Measurements from ENCODE around the gene PSME1.

DNA sequence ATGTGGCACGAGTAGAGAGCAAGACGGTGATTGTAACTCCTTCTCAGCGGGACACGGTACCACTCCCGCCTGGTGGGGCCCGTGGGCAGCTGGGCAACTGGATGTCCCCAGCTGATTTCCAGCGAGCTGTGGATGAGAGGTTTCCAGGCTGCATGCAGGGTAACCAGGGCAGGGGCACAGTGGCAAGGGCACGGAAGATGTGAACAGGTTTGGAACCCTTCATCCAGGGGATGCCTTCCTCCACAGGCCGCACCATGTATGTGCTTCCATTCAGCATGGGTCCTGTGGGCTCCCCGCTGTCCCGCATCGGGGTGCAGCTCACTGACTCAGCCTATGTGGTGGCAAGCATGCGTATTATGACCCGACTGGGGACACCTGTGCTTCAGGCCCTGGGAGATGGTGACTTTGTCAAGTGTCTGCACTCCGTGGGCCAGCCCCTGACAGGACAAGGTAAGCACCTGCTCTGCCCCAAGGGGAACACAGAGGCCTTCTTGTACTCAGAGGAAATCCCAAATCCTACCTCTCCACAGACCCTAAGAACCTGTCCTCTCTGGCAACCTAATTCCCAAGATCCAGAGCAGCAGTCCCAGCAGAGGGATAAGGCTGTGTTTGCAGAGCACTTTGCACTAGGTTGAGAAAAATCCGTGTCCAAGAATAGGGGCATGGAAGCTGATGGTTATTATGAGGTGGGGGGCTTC lies 37.6 kb upstream of the PSME1 start:
- no peak for TF ChIP-seq HOMEZ (CRISPR knock-in tag; IDR thresholded peaks at IDR 0.05; ENCODE audit: low read depth)
- TF ChIP-seq, protein P1, sequence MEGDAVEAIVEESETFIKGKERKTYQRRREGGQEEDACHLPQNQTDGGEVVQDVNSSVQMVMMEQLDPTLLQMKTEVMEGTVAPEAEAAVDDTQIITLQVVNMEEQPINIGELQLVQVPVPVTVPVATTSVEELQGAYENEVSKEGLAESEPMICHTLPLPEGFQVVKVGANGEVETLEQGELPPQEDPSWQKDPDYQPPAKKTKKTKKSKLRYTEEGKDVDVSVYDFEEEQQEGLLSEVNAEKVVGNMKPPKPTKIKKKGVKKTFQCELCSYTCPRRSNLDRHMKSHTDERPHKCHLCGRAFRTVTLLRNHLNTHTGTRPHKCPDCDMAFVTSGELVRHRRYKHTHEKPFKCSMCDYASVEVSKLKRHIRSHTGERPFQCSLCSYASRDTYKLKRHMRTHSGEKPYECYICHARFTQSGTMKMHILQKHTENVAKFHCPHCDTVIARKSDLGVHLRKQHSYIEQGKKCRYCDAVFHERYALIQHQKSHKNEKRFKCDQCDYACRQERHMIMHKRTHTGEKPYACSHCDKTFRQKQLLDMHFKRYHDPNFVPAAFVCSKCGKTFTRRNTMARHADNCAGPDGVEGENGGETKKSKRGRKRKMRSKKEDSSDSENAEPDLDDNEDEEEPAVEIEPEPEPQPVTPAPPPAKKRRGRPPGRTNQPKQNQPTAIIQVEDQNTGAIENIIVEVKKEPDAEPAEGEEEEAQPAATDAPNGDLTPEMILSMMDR (CRISPR knock-in tag; IDR thresholded peaks at IDR 0.05), result no peak
- no peak for TF ChIP-seq U2AF2 (IDR thresholded peaks at IDR 0.05; ENCODE audit: low read depth, low read length)
- TF ChIP-seq NPAS2 (CRISPR knock-in tag; IDR thresholded peaks at IDR 0.05; ENCODE audit: borderline replicate concordance), result no peak
- TF ChIP-seq ZNF737 (CRISPR knock-in tag; IDR thresholded peaks at IDR 0.05; ENCODE audit: borderline replicate concordance), result no peak
- TF ChIP-seq POLR2A (IDR thresholded peaks at IDR 0.05; ENCODE audit: insufficient read depth in 1 of 2, low read depth in 2 of 2, low read length in 2 of 2), result no peak
- TF ChIP-seq ZNF589 (CRISPR knock-in tag; conservative IDR thresholded peaks at IDR 0.05), result no peak
- TF ChIP-seq RARA (CRISPR knock-in tag; IDR thresholded peaks at IDR 0.05), result no peak
- no peak for TF ChIP-seq ZNF776 (CRISPR knock-in tag; IDR thresholded peaks at IDR 0.05)
- no peak for TF ChIP-seq ZNF451 (CRISPR knock-in tag; IDR thresholded peaks at IDR 0.05)
- TF ChIP-seq PTBP1 (IDR thresholded peaks at IDR 0.05; ENCODE audit: low read depth, low read length, poor library complexity, severe bottlenecking), result no peak
- 0 out of 2 replicates have a peak, but pooled peaks have one; percentile 86 for TF ChIP-seq TBP (CRISPR knock-in tag; IDR thresholded peaks at IDR 0.05)
- no peak for TF ChIP-seq ZNF788 (CRISPR knock-in tag; IDR thresholded peaks at IDR 0.05; ENCODE audit: borderline replicate concordance)
- TF ChIP-seq, protein P2, sequence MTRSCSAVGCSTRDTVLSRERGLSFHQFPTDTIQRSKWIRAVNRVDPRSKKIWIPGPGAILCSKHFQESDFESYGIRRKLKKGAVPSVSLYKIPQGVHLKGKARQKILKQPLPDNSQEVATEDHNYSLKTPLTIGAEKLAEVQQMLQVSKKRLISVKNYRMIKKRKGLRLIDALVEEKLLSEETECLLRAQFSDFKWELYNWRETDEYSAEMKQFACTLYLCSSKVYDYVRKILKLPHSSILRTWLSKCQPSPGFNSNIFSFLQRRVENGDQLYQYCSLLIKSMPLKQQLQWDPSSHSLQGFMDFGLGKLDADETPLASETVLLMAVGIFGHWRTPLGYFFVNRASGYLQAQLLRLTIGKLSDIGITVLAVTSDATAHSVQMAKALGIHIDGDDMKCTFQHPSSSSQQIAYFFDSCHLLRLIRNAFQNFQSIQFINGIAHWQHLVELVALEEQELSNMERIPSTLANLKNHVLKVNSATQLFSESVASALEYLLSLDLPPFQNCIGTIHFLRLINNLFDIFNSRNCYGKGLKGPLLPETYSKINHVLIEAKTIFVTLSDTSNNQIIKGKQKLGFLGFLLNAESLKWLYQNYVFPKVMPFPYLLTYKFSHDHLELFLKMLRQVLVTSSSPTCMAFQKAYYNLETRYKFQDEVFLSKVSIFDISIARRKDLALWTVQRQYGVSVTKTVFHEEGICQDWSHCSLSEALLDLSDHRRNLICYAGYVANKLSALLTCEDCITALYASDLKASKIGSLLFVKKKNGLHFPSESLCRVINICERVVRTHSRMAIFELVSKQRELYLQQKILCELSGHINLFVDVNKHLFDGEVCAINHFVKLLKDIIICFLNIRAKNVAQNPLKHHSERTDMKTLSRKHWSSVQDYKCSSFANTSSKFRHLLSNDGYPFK (CRISPR knock-in tag; IDR thresholded peaks at IDR 0.05; ENCODE audit: borderline replicate concordance), result no peak; the same call in 1 of the 2 replicates

All from HepG2 (cell line).